OCI-LY1 (cell line): ENCODE data around the gene GSG1L.

Source experiments
- EZH2 ChIP-seq: fragments of 200-600 bp; sonication (generic), shearing (Covaris generic); IDR thresholded peaks from 2 replicates; pipeline ENCODE4 v1.8.0; 2017; ENCODE audit warnings: borderline replicate concordance, mixed run types, mild to moderate bottlenecking, antibody characterized with exemption, low read length, moderate library complexity, mixed read lengths
- TF ChIP-seq, protein P1 (sequence below): fragments of 200-600 bp; sonication (generic), shearing (Covaris generic); IDR thresholded peaks from 2 replicates; pipeline ENCODE4 v1.5.1; 2017; ENCODE audit warnings: mild to moderate bottlenecking, antibody characterized with exemption, low read length, moderate library complexity, mixed read lengths

GRCh38 chr16:27764869-27765675, 298.4 kb downstream of the GSG1L start:
- TF ChIP-seq, protein P1, sequence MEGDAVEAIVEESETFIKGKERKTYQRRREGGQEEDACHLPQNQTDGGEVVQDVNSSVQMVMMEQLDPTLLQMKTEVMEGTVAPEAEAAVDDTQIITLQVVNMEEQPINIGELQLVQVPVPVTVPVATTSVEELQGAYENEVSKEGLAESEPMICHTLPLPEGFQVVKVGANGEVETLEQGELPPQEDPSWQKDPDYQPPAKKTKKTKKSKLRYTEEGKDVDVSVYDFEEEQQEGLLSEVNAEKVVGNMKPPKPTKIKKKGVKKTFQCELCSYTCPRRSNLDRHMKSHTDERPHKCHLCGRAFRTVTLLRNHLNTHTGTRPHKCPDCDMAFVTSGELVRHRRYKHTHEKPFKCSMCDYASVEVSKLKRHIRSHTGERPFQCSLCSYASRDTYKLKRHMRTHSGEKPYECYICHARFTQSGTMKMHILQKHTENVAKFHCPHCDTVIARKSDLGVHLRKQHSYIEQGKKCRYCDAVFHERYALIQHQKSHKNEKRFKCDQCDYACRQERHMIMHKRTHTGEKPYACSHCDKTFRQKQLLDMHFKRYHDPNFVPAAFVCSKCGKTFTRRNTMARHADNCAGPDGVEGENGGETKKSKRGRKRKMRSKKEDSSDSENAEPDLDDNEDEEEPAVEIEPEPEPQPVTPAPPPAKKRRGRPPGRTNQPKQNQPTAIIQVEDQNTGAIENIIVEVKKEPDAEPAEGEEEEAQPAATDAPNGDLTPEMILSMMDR = no peak
- TF ChIP-seq EZH2 = no peak
